Activated T-cell treated with anti-CD3 and anti-CD28 coated beads for 1 hour (primary cell): ENCODE data around the gene ACBD6.

Experiments used
- DNase-seq: peaks from one replicate; pipeline ENCODE4 v3.0.0-alpha.2; 2020; ENCODE audit warnings: low read depth

The ACBD6 gene

DNA sequence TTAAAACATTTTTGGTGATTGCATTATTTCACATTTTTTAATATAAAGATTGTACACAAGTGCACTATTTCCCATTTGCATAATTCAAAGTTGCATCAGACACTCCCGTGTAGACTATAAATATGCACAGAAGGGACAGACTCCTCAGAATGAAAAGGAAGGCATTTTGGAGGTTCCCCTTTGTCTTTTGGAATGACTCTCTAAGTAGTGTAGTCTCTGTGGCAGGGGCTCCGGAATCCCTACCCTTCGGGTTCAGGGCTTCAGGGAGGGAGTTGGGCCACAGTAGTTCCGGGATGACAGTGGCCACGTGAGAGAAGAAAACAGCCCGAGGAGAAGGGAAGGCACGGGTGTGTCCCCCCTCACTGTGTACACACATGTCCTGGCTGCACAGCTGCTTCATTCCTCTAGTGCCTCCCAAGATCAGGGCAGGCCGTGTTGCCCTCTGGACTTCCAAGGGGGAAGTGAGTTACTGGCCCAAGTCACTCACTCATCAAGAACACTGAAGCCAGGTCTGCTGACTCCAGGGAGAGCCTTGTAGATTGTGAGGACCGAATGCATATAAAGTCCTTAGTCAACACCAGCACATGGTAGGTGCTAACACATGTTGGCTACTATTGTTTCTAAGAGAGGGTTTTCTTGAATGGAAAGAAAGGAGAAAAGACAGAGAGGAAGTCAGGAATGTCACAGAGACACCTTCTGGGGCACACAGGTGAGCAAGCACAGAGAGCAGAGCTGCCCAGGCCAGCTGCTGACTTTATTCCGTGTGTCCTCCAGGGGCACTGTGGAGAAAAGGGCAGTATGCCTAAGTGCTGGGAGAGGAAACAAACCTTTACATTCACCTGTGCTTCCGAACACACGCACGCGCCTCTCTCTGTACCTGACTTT lies 232.5 kb downstream of the ACBD6 start:
- no peak for DNase-seq

DNA sequence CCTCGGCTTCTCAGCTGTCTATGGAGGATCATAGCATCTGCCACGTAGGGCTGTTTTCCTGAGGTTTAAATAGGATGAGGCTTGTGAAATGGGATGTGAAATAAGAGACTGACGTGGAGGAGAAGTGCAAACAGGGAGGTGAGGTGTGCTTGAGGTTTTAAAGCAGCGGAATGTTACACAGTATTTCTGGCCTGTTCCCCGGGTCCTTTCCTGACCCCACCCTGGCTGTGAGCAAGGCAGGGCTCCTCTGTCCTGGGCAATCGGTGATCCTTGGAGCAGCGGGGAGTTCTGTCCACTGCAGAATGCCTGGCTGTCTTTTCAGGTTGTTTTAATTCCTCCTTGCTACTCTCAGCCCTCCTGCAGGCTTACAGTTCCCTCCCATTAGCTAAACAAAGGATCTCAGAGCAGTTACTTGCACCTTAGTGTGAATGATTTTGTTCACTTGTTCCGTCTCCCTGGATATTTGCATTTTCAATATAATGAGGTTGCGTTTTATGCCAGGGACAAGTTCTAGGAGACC lies 233.8 kb downstream of the ACBD6 start:
- no peak for DNase-seq

DNA sequence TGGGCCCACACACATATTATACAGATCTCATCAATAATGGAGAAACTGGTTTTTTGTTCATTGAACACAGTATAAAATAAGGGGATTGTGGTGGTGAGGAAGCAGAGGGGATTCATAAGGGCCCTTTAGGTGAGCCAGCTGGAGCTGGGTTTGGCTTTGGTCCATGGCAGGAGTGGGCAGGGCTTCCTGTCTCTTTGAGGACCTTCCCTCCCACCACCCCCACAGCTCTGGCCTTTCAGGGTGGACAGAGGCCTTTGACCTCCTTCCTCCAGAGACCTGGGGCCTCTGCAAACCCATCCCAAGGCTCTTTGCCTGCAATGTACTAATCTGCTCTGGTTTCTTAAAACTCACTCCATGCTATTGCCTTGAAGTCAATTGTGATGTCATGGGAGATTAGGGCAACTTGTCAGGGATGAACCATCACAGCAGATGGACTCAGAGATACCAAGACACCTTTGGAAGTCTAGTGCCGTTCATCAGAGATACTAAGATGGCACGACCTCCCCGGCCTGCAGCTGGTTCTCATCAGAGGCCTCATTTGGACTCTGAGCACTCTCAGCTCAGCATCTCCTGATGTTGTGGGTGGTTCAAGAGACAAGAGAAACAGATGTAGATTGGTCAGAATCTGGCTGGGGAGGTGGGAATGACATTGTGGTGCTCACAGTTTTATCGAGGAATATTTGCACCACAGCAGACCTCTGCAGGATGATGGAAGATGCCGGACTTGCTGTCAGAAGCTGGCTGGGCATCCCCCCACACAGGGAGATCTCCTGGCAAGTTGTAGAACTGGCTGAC lies 234.4 kb downstream of the ACBD6 start:
- no peak for DNase-seq

DNA sequence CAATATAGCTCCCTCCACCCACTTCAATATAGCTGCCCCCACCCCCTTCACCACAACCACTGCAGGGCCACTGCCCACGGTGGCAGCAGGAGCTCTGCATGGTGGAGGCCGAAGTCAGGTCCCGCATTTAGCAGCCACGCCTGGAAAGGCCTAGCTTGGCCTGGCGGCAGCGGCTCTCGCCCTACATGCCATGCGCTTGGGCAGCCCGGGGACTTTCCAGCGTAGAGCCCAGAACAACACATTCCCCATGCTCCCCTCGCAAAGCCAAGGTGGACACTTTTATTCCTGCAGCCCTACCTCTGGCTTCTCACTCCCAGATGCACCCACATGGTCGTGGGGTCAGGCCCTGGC lies 235.2 kb downstream of the ACBD6 start:
- no peak for DNase-seq

DNA sequence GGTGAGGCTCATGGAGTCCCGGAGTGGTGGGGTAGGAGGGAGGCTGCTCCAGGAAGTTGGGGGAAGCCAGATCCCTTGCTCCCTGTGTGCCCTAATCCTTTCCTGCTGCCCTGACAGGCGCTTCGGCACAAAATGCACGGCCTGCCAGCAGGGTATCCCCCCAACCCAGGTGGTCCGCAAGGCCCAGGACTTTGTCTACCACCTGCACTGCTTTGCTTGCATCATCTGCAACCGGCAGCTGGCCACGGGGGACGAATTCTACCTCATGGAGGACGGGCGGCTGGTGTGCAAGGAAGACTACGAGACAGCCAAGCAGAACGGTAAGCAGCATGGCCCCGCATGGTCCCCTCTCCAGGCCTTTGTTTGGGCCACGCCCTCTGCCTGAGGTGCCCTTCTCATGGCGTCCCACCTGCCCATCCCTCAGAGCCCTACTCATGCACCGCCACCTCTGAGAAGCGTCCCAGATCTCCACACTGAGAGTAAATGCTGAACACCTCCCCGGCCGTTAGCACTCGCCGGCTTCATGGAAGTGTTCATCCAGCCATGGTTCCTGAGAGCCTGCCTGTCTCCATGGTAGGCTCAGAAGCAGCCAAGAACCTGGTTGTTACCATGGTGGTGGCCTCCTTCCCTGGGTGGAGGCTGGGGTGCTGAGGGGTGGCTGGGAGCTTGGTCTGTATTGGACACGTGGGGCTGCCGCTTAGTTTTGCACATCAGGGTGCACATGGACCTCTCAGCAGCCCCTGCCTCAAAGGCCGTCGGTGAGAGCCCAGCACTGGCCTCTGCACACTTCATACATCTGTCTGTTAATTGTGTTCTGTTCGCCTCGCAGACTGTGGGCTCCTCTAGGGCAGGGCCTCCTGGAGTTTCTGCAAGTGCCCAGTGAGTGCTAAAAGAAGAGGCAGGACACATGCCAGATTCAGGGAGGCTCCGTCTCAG lies 235.8 kb downstream of the ACBD6 start:
- DNase-seq = no peak

DNA sequence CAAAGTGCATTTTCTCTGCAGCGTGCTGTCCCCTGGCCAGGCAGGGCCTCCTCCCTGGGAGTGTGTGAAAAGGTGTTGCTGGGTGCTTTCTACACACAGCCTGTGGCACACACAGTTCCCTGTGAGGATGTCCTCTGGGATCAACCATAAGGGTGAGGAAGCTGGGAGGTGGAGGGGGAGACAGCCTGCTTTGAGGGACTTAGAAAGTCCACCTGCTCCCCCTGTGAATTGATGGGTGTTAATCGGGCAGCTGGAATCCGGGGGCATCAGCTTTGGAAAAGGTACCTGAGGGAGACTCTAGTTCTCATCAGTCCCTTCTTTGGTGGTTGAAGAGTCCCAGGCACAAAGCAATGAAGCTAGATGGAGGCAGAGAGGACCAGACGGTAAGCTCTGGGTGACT lies 236.5 kb downstream of the ACBD6 start:
- DNase-seq = no peak

DNA sequence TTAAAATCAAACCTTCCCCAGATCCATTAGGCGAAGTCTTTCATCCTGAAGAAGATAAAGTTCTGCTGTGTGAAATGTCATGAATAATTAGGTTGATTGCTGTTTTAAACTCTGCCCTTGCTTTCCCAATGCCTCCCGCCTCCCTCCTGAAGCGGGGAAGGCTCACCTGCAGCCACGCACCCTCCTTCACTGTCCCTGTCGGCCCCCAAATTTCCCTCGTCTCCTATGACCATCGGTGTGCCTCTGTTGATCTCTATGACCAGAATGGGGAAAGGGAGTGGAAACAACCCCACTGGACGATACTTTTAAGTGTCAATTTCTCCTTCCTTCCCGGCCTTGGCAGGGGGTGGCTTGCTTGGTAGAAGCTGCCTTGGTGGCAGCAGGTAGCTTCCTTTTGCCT lies 237.2 kb downstream of the ACBD6 start:
- no peak for DNase-seq

DNA sequence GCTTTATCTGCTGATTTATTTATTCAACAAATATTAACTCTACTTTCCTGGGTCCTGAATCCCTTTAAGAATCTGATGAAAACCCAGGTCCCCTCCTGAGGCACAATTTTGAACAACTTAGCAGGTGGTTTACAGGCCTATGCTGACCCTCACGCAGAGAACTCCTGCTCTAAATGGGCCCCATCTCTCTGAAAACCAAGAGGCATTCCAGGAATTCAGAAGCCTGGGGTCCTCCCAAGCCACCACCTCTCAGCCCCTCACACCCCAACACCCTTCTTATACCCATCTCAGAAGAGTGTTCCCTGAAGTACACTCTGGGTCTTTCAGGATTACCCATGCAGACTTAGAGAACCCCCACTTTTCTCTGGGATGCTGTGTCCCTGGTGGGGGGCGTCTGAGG lies 237.8 kb downstream of the ACBD6 start:
- no peak for DNase-seq

DNA sequence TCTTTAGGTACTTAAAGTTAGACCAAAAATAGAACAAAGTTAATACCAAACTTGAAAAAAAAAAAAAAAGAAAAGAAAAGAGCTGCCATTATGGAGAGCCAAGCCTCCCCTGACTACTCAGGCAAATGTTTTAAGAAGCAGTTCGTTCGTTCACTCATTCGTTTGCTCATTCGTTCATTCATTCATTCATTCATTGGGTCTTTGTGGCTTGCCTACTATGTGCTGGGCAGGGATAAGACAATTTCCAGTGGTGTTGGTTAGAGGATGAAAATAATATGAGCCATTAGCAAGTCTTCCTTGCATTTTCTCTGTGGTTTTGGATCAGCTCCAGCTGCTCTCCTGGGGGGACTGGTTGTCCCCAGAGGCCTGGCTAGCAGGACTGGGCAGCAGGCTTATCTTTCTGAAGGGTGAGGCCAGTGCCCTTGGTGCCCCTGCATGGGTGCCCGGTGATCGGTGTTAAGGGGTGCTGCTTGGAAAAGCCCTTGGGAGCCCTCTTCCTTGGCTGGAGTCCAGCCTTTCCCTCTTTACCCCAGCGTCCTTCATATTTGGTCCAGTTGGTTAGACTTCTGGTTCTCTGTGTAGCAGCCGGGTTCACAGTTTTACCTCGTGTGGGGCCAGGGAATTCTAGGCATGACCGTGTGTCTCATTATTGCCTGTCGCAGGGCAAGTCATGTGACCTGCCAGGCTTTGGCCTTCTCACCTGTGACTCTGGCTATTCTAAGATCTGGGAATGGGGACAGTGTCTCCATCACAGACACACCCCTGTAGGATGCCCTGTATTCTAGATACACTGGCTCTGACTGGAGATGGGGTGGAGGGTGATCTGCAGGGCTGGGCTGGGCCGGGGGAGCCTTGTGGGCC lies 239.5 kb downstream of the ACBD6 start:
- DNase-seq = no peak

DNA sequence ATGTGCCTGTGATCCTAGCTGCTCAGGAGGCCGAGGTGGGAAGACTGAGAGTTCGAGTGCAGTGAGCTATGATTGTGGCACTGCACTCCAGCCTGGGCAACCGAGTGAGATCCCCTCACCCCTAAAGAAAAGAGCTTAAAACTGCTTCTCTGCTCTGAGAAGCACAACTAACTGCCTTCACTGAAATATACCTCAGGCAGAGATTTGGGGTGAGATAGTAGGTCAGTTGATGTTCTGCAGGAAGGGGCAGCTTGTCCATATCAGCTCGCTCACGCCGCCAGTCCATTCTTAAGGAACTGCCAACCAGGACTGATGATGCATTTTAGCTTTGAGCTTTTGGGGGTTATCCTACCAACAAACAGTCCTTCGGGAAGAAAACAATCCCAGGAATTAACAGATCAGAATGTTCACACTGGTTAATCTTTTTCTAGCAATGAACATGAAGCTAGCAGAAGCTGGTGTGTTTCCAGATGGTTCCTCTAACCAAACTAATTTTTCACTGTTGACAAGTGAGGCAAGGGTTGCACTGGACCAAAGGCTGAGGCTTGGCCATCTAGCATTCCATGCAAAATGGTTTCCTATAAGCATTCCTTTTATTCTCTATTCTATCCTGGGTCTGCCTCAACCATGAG lies 240.7 kb downstream of the ACBD6 start:
- no peak for DNase-seq

DNA sequence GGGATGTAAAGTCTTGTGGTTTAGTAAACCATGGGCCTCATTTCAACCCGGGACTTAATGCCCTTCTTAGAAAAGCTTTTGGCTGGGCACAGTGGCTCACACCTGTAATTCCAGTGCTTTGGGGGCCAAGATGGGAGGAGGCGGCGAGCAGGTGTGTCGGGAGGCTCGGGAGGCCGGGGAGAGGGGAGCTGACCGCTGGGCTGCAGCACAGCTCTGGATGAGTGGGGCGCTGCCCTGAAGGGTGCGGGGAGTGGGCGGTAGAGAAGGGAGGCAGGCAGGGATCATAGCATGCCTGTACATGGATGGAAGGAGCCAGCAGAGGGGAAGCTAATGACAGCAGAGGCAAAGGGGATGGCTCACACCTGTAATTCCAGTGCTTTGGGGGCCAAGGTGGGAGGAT lies 241.3 kb downstream of the ACBD6 start:
- DNase-seq = no peak

DNA sequence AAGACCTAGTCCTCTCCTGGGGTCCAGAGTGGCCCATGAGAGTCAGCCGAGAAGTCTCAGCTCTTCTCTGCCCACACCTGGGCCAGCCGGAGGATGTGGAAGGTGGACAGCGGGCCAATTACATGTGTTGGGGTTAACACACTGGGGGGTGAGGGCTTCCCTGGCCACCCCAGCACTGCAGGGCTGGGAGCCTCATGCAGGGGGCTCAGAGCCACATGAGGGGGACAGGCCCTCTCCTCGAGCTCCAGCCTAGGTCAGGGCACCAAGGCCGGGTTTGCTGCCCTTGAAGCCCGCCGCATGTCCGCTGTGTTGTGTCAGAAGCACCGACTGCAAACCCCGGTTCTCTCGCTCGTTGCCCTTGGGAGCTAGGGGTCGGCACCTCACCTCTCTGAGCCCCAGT lies 241.8 kb downstream of the ACBD6 start:
- no peak for DNase-seq

DNA sequence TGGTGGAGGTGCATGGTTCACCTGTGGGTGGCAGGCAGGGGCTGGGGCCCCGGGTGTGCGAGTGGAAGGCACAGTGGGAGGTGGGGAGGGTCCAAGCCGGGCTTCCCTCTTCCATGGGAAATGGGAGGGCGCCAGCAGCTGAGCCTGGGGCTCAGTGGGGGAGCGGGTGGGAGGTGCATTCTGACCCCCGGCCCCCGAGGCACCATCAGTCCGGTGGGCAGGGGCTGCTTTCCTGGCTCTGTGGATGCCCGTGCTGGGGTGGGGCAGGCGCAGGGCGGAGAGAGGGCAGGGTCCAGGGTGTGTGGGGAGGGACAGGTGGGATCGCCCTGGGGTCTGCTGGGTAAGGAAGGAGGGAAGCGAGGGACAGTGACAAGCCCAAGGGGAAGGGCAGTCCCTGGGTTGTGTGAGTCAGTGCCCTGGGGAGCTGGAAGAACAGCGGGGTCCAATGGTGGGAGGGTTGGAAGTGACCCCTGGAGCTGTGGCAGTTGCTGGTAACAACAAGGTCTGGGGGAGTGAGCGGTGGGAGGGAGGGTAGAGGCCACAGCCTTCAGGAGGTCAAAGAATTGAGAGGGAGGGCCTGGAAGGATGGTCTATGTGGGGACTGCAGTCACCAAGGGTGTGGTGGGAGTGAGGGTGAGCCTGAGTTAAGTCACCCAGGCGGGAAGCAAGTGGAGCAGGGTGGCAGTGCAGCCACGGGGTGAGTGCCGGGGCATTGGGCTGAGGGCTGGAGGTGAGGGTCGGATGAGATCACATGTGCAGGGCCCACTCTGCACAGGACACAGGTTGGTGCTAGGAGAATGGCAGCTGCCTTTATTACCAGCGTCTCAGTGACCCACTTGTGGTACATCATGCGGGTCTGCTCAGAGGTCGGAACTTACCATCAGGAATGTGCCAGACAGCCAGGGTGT lies 242.7 kb downstream of the ACBD6 start:
- DNase-seq = no peak

DNA sequence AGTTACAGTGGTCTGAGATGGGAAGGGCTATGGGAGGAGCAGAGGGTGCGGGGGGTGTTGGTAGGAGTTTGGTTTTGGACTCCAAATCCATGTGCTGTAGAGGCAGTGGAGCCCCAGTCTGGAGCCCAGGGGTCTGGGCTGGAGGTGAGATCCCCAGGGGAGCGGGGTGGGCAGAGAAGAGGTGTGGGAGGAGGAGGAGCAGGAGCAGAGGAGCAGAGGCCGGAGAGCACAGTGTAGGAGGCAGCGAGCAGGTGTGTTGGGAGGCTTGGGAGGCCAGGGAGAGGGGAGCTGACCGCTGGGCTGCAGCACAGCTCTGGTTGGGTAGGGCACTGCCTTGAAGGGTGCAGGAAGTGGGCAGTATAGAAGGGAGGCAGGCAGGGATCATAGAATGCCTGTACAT lies 243.4 kb downstream of the ACBD6 start:
- DNase-seq = no peak

DNA sequence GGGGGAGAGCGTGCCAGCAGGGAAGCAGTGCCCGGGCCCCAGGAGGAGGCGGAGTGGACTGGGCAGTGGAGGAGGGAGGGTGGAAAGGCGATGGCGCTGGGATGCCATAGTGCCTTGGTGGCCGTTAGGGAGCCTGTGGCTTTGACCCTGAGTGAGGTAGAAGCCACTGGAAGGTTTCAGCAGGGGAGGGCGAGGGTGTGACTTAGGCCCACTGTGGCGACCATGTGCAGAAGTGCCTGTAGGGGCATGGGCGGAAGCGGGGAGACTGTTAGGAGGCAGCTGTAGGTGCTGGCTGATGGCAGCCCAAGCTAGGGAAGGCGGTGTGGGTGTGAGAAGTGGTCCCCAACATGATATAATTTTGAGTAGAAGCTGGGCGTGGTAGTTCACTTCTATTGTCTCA lies 244.1 kb downstream of the ACBD6 start:
- no peak for DNase-seq

DNA sequence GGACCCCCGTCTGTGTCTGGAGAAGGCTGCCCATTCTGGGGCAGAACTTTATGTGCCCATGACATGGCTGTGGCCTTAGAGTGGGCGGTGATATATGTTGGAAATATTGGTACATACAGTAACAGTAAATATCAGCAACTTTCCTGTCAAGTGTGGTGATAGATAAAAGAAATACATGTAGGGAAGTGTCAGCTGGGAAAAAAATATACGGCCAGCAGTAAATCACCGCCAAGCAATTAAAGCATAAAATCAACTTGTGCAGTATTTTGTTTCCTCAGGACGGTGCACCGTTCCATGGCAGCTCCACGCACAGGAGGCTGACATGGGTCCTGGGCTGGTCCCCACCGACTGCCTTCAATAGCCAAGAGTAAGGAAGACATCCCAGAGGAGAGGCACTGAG lies 244.9 kb downstream of the ACBD6 start:
- no peak for DNase-seq

DNA sequence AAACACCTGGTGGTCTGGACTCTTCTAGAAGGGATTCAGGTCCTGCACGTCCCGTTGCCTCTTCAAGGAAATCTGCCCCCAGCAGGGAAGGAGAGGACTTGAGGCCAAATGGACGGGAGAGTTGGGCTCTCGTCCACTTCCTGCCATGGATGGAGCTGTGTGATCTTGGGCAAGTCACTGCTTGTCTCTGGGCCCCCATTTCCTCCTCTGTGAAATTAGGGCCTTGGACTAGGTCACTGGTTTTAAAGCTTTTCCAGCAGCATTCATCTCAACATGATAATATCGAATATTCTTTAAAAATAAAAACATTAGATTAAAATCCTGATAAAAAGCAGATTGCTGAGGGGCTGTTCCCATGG lies 245.4 kb downstream of the ACBD6 start:
- no peak for DNase-seq

DNA sequence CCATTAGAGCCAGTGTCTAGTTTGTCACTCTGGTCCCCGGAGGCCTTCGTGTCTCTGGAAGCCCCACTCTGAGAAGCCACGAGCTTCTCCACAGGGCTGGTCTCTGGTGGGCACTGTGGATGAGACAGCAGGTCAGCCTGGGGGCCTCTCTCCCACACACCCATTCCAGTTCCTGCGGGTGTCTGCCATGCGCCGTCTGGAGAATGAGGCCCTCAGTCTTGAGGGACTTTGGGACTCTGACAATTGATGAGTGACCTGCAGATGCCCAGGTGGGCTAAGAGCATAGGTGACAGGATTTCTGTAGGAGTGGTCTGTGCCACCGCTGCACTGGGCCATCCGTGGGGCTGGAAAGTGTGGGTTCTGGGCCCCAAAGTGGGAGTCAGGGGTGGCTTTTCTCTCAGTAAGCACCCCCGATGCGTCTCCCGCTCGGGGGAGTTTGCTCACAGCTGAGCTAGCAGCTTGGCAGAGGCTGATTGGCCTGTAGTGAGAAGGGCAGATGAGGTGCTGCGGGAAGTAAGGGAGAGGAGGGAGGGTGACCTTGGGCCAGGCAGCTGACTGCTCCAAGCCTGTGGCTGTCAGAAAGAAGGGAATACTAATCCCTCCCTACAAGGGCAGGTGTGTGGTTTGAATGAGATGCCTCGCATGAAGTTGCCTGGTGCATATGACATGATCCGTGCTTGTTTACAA lies 245.9 kb downstream of the ACBD6 start:
- no peak for DNase-seq
